Esophagus squamous epithelium (tissue), 5 donors: ENCODE results near the gene LMNTD1. TPM values are rescaled to one million over a fixed set of nuclear protein-coding genes. Genes with fewer than 3 reads are reported as not detected.

Source experiments
- DNase-seq: peaks from one replicate; lab custom pipeline; 2025; lab: John Stamatoyannopoulos, UW
- H3K27ac ChIP-seq, 4 donors: fragments of 200-600 bp; sonication (generic); one replicate each; pipeline ENCODE4 v1.5.1; 2016 to 2019; ENCODE audit warnings: mild to moderate bottlenecking in 1 of 4
- H3K27me3 ChIP-seq, 4 donors: fragments of 200-600 bp; sonication (generic); 1 replicate in 3 of 4; 2 replicates in 1 of 4; pipeline versions ENCODE4 v1.5.1 to v1.6.0; 2017 to 2021; ENCODE audit warnings: antibody characterized with exemption in 1 of 4
- H3K36me3 ChIP-seq, 3 donors: fragments of 200-600 bp; sonication (generic); one replicate each; pipeline ENCODE4 v1.5.1; 2016 to 2019
- H3K4me1 ChIP-seq, 3 donors: fragments of 200-600 bp; sonication (generic); one replicate each; pipeline ENCODE4 v1.5.1; 2017 to 2019
- H3K4me3 ChIP-seq, 4 donors: fragments of 200-600 bp; sonication (generic); 1 replicate in 3 of 4; 2 replicates in 1 of 4; pipeline ENCODE4 v1.5.1; 2016 to 2019; ENCODE audit warnings: mild to moderate bottlenecking in 2 of 4, moderate library complexity in 1 of 4
- H3K9me3 ChIP-seq, 3 donors: fragments of 200-600 bp; sonication (generic); one replicate each; pipeline ENCODE4 v1.5.1; 2016 to 2019
- CTCF ChIP-seq, 6 experiments: fragments of 450-650 bp in 4 of 6; fragments of 200-600 bp in 2 of 6; sonication (generic) in 2 of 6; IDR thresholded peaks; one replicate each; pipeline ENCODE4 v1.5.1; 2016 to 2019; ENCODE audit warnings: antibody characterized with exemption in 6 of 6, mild to moderate bottlenecking in 4 of 6, moderate library complexity in 4 of 6
- POLR2A ChIP-seq, 4 donors: fragments of 450-650 bp; IDR thresholded peaks; one replicate each; pipeline ENCODE4 v1.6.1; 2017; ENCODE audit warnings: antibody characterized with exemption in 4 of 4, mild to moderate bottlenecking in 4 of 4, moderate library complexity in 3 of 4
- WGBS, 2 donors: methylation state at CpG; one replicate each; pipeline ENCODE4 v1.1.5; 2018; 5-methylcytosine and 5-hydroxymethylcytosine counted together
- intact Hi-C: fragments of 100-400 bp; cut with DNase I; formaldehyde crosslinking; loops from one replicate; pipeline ENCODE4 v1.15.0; 2022
- total RNA-seq, 4 donors: library from RNA; depleted of rRNA; stranded (reverse); fragments of >200 nt; gene quantifications; one replicate each; pipeline ENCODE4 v1.1.0, GENCODE V29; 2016
- donor health status: DM: yes; HTN: yes; CAD: no.

LMNTD1 gene
- total RNA-seq, 4 donors from 2014 or later = not detected

DNA sequence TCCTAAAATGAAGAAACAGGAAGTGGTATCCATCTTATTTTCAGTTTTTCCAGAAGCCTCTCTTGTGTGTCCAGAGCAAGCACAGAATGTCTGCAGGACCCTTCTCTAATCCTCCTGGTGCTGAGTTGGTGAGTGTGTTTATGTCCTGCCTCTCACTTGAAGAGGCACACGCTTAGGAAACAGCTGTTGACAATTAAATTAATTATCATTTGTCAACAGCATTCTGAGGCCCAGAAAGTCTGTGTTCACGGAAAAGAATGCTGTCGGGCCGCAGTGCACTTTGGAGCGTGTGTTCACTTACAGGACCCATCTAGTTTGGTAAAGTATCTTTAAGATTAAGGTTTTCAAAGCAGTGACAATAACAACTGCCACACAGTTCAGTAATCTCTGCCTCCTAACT, 70.5 kb downstream of the LMNTD1 start:
- no peaks in the 10 kb centered on the region for H3K4me1 ChIP-seq
- intact Hi-C loops = no loop called here
- DNase-seq = no peak
- H3K27ac ChIP-seq = no peak overlapping the region
- H3K4me3 ChIP-seq = no peak overlapping the region
- TF ChIP-seq POLR2A (IDR thresholded peaks at IDR 0.05) = no peak
- TF ChIP-seq CTCF (IDR thresholded peaks at IDR 0.05) = no peak
- H3K27me3 ChIP-seq = no peaks in the 10 kb centered on the region
- H3K36me3 ChIP-seq = no peaks in the 10 kb centered on the region
- no peaks in the 10 kb centered on the region for H3K9me3 ChIP-seq
- WGBS, 2 donors = 56 to 75% methylated on average over 5 of the region's 5 CpGs

GRCh38 chr12:25480145-25480544, 72.9 kb downstream of the LMNTD1 start:
- DNase-seq = no peak
- WGBS, 2 donors = 100% methylated on average over 1 of the region's 1 CpG
- no peaks in the 10 kb centered on the region for H3K36me3 ChIP-seq
- no peaks in the 10 kb centered on the region for H3K9me3 ChIP-seq
- H3K27me3 ChIP-seq = no peaks in the 10 kb centered on the region
- H3K4me1 ChIP-seq = no peaks in the 10 kb centered on the region
- no peak overlapping the region for H3K27ac ChIP-seq
- intact Hi-C loops = no loop called here
- H3K4me3 ChIP-seq = no peak overlapping the region
- TF ChIP-seq POLR2A (IDR thresholded peaks at IDR 0.05) = no peak
- no peak for TF ChIP-seq CTCF (IDR thresholded peaks at IDR 0.05)

- Histone ChIP-seq H3K4me3 (no peak overlapping the region), H3K27ac (no peak overlapping the region), H3K36me3 (no peaks in the 10 kb centered on the region), H3K27me3 (no peaks in the 10 kb centered on the region), H3K4me1 (no peaks in the 10 kb centered on the region), H3K9me3 (no peaks in the 10 kb centered on the region)
- intact Hi-C loops = no loop called here
- 93 to 96% methylated on average over 5 of the region's 5 CpGs for WGBS, 2 donors
- DNase-seq = no peak
- no peak for TF ChIP-seq POLR2A (IDR thresholded peaks at IDR 0.05)
- TF ChIP-seq CTCF (IDR thresholded peaks at IDR 0.05) = no peak
These were observed 75.9 kb downstream of the LMNTD1 start for GRCh38 chr12:25477217-25477616.

DNA sequence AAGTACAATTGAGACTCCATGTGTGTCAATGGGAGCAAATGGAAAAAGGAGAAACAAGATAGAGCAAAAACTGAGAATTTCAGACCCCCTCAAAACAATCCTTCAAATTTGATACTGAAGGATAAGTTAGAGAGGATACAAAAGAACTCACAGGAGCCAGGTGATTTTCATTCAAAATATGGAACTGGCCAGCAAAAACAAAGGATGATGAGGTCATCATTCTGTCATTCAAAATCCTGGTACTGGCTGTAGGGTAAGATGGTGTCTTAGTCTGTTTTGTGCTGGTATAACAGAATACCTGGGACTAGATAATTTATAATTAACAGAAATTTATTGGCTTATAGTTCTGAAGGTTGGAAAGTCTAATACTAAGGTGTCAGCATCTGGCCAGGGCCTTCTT, 80.6 kb downstream of the LMNTD1 start:
- no peaks in the 10 kb centered on the region for H3K27me3 ChIP-seq
- no peak for DNase-seq
- no peak overlapping the region for H3K27ac ChIP-seq
- TF ChIP-seq POLR2A (IDR thresholded peaks at IDR 0.05) (no peak), CTCF (IDR thresholded peaks at IDR 0.05) (no peak)
- no peaks in the 10 kb centered on the region for H3K36me3 ChIP-seq
- intact Hi-C loops = no loop called here
- H3K9me3 ChIP-seq = no peaks in the 10 kb centered on the region
- no peaks in the 10 kb centered on the region for H3K4me1 ChIP-seq
- H3K4me3 ChIP-seq = no peak overlapping the region

DNA sequence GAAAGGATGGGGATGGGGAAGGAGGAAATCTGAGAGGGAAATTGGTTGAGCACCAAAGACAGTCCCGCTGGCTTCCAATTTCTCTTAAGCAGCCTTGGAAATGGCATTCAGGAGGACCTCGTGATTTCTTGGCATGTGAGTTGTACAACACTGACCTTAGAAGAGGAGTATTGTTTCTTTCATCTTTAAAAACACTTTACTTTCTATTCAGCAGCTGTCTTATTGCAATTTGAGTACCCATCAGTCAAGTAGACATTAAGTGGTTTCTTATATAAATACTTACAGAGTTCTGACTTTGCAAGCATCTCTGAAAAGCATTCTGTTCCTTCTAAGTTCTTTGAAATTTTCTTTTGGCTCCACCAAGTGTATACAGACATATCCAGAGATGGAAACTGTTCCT, 83.2 kb downstream of the LMNTD1 start:
- 41 to 52% methylated on average over 2 of the region's 2 CpGs for WGBS, 2 donors
- intact Hi-C loops = no loop called here

More for the DNA sequence above, 83.2 kb downstream of the LMNTD1 start:
- Histone ChIP-seq H3K9me3 (no peaks in the 10 kb centered on the region), H3K4me1 (no peaks in the 10 kb centered on the region), H3K27ac (no peak overlapping the region), H3K27me3 (no peaks in the 10 kb centered on the region), H3K36me3 (no peaks in the 10 kb centered on the region), H3K4me3 (no peak overlapping the region)
- TF ChIP-seq CTCF (IDR thresholded peaks at IDR 0.05) = no peak
- TF ChIP-seq POLR2A (IDR thresholded peaks at IDR 0.05) = no peak
- DNase-seq = no peak
